ENCODE measurements around the gene DCD. TPM values are rescaled to one million over a fixed set of nuclear protein-coding genes. Genes with fewer than 3 reads are reported as not detected.

Gene DCD
- total RNA-seq, 2 donors from 2014 or later = not detected

DNA sequence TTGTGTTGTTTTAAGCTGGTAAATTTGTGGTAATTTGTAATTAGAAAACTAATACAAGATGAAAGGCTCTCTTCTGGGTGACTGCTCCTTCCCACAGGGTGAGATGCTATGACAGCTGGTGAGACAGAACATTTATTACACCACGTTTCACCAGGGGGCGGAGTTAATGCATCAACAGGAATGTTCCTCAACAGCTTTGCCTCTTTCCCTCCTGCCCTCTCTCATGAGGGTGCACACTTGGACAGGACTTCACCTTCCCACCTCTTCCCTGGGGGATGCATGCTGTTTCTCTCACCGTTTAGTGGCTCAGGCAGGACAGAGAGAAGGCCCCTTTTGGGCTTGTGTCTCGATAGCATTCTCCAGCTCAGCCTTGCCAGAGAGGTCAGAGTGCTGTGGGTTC is 46.3 kb downstream of the DCD start:
- TF ChIP-seq, protein P1, sequence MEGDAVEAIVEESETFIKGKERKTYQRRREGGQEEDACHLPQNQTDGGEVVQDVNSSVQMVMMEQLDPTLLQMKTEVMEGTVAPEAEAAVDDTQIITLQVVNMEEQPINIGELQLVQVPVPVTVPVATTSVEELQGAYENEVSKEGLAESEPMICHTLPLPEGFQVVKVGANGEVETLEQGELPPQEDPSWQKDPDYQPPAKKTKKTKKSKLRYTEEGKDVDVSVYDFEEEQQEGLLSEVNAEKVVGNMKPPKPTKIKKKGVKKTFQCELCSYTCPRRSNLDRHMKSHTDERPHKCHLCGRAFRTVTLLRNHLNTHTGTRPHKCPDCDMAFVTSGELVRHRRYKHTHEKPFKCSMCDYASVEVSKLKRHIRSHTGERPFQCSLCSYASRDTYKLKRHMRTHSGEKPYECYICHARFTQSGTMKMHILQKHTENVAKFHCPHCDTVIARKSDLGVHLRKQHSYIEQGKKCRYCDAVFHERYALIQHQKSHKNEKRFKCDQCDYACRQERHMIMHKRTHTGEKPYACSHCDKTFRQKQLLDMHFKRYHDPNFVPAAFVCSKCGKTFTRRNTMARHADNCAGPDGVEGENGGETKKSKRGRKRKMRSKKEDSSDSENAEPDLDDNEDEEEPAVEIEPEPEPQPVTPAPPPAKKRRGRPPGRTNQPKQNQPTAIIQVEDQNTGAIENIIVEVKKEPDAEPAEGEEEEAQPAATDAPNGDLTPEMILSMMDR (IDR thresholded peaks at IDR 0.05) = no peak
- Histone ChIP-seq H3K36me3 (no peaks in the 10 kb centered on the region), H3K27ac (no peak overlapping the region), H3K27me3 (no peaks in the 10 kb centered on the region), H3K9me3 (no peaks in the 10 kb centered on the region), H3K4me1 (no peaks in the 10 kb centered on the region), H3K4me3 (no peak overlapping the region)
- no peak for DNase-seq (ENCODE audit: low spot score)

DNA sequence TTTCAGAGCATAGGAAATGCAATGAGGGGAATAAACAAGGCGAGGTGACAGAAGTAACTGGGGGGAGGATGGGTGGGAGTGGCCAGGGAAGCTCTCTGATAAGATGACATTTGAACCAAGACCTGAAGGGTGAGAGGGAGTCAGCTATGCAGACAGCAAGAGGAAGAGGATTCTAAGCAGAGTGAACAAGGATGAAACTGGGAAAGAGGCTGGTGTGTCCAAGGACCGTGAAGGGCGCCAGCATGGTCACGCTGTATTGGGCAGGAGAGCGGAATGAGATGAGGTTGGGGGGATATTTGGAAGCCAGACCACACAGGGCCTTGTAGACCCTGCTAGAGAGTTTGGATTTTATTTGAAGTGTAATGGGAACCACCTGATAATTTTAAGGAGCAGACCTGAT is 49.2 kb downstream of the DCD start:
- DNase-seq (ENCODE audit: low spot score) = no peak
- no peak overlapping the region for H3K4me3 ChIP-seq
- no peaks in the 10 kb centered on the region for H3K9me3 ChIP-seq
- TF ChIP-seq, protein P1 (IDR thresholded peaks at IDR 0.05) = no peak
- no peaks in the 10 kb centered on the region for H3K36me3 ChIP-seq
- H3K27me3 ChIP-seq = no peaks in the 10 kb centered on the region
- no peaks in the 10 kb centered on the region for H3K4me1 ChIP-seq
- no peak overlapping the region for H3K27ac ChIP-seq

GRCh38 chr12:54596526-54596946 is 51.6 kb downstream of the DCD start:
- Histone ChIP-seq H3K27ac (no peak overlapping the region), H3K4me3 (no peak overlapping the region), H3K9me3 (no peaks in the 10 kb centered on the region), H3K27me3 (no peaks in the 10 kb centered on the region), H3K4me1 (no peaks in the 10 kb centered on the region), H3K36me3 (no peaks in the 10 kb centered on the region)
- TF ChIP-seq, protein P1 (IDR thresholded peaks at IDR 0.05) = peak; percentile 75 to 84
- peak; percentile 61 for DNase-seq (ENCODE audit: low spot score)

- Histone ChIP-seq H3K4me1 (peaks cover 0 to 9% of the 10 kb centered on the region in 2 donors), H3K27ac (no peak overlapping the region), H3K4me3 (no peak overlapping the region), H3K27me3 (no peaks in the 10 kb centered on the region), H3K9me3 (no peaks in the 10 kb centered on the region), H3K36me3 (no peaks in the 10 kb centered on the region)
- TF ChIP-seq, protein P1 (IDR thresholded peaks at IDR 0.05) = no peak
- no peak for DNase-seq (ENCODE audit: low spot score)
Observed at GRCh38 chr12:54595471-54595870, 52.7 kb downstream of the DCD start.

Other genes starting within 250 kb of the DCD start
- gene ITGA5, start 229.1 kb downstream of the DCD start, total RNA-seq = 100 to 1,000 TPM in 1 of 2 donors, 10 to 100 TPM in 1; 80.5 to 144 TPM
- not detected for gene GTSF1, start 174.8 kb downstream of the DCD start, total RNA-seq
- gene NCKAP1L, start 150.6 kb downstream of the DCD start, total RNA-seq = 1 to 10 TPM; 2.9 to 8.3 TPM
- gene PDE1B, start 98.8 kb downstream of the DCD start, total RNA-seq = 1 to 10 TPM; 1.7 to 4.8 TPM
- gene PPP1R1A, start 59.7 kb downstream of the DCD start, total RNA-seq = 100 to 1,000 TPM; 104 to 111 TPM
- not detected for gene LACRT, start 13.5 kb downstream of the DCD start, total RNA-seq
- gene MUCL1, start 206.2 kb upstream of the DCD start, total RNA-seq = not detected